LoVo (cell line): ENCODE results near the gene PLD1.
"Not testable (repeated sequence)": the region's sequence is repeated elsewhere in the genome, so short reads cannot be mapped to it uniquely, and the experiment has no call there.

Experiments used
- DNase-seq: peaks from one replicate; pipeline ENCODE4 v3.0.0-alpha.2; 2016; ENCODE audit warnings: low spot score

PLD1 gene

GRCh38 chr3:171770689-171771620, 39.3 kb downstream of the PLD1 start:
- DNase-seq, result peak; percentile 55

DNA sequence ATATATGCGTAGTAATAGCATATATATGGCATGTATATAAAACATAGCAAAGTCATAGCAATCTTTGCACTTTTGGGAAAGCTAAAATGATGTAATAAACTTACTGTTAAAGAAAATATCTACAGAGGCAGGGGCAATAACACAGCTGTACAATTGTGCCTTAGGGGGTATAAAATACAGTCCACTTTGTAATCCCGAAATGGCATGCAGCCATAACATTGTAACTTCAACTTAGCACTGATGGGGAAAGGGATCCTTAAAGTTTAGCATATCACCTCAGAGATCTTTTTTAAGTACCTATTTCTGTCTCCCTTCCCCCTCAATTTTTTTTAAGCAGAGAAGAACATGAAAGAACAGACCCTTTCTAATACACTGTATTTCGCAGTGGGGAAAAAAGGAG, 40.8 kb downstream of the PLD1 start:
- no peak for DNase-seq

GRCh38 chr3:171768986-171769385, 41.3 kb downstream of the PLD1 start:
- no peak for DNase-seq

GRCh38 chr3:171768281-171768900, 41.9 kb downstream of the PLD1 start:
- DNase-seq, result no peak

- DNase-seq, result no peak
These were observed 44.8 kb downstream of the PLD1 start for GRCh38 chr3:171765511-171765887.

DNA sequence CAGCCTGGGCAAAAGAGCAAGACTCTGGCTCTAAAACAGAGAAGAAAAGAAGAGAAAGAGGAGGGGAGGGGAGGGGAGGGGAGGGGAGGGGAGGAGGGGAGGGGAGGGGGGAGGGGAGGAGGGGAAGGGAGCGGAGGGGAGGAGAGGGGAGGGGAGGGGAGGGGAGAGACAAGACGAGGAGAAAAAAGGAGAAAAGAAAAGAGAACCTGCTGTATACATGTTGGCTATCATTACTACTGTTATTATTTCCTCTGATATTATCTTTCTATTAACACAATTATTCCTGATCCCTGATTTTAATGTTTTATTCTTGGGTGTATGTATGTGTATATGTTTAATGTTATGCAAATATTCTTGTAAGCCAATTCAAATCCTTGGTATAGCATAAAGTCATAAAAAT, 46.9 kb downstream of the PLD1 start:
- no peak for DNase-seq

GRCh38 chr3:171760477-171760876, 49.8 kb downstream of the PLD1 start:
- DNase-seq, result no peak

DNA sequence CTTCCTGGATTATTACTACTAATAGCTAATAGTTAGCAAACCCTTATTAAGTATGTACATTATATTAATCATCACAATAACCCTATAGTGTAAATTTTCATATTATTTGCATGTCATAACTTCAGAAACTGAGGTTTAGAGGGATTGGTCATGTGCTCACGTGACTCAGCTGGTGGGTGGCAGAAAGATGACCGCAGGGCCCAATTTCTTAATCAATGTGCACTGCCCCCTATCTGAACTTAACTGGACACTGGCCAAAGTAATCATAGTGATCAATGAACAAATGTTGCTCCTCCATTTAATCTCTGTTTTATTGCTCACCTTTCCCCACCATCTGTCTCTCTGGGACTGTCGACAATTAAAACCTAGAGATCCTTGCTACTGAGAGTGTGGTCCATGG, 52.2 kb downstream of the PLD1 start:
- no peak for DNase-seq

DNA sequence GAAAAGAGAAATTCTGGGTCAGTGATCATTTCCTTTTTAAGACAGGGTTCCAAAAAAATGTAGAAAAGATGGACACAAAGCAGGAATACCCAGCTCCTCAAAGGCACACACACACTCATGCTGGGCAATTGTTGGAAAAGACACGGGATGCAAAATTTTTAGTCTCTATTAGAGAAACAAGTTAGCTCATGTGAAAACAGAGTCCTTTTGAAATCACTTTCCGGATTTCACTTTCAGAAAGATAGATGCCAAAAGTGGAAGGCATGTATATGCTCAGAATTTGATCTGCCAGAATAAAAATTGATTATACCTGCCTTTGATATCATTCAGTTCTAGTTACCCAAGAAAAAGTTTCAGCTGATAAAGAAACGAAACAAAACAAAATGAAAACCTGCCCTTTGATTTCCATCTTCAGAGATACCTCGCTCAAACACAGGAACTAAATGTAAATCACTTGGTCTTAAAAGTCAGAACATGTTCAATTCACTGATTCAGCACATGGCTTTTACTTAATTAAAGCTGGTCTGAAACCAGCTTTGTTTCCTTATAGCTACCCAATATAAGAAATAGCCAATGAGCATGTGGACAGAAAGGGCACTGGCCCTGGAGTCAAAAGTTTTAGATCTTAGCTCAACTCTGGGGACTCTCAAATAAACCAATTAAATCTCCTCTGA, 52.8 kb downstream of the PLD1 start:
- DNase-seq, result no peak

GRCh38 chr3:171755656-171756055, 54.6 kb downstream of the PLD1 start:
- DNase-seq, result no peak

DNA sequence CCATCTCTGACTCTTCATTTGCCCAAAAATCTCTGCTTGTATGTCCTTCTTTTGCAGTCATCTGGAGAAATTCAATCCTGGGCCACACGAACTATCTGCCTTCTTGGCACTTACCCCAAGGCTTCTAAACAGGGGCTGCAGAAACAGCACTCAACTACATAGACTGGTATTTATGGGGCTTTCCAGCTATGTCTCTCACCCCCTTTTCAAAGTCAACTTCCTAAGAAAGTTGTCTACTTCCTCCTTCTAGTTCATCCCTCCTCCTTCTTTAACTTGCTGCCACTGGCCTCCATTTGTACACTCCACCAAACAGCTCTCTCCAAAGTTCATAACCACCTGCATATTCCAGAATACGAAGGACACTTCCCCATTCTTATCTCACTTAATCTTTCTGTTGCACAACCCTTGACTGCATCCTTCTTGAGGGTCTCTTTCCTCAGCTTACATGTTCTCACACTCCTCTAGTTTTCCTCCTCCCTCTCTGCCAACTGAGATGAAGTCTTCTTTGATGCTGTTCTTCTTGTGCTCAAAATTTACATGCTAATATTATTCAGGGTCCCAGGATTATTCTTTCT, 55.2 kb downstream of the PLD1 start:
- no peak for DNase-seq

DNA sequence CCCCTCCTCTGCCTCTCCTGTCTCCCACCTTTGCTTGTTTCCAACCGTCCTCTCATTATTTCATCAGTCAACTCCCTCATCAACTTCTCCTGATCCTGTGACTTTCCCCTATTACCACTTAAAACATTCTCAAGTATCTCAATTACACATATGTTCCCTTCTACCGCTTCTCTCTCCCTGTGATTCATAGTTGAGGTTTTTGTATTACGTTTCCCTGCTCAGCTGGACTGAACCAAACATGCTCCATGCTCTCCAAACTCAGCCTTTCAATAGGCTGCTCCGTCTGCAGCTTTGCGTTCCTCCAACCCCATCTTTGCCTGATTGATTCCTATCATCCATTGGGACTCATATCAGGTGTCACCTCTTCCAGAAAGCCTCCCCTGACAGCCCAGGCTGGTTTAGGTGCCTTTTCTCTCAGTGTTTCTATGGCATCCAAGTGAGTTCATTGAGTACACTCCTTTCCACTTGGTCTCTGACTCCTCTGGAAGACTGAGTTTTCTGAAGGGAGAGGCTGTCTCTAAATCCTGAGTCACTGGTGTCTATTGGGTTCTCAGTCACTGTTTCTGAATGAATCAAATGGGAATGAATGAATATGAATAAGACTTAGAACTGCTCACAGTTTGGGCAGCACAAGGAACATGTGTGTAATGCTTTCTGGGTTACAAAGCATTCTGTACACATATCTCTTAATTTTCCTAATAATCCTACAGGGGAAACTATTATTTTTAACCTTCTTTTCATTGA, 56.4 kb downstream of the PLD1 start:
- no peak for DNase-seq

DNA sequence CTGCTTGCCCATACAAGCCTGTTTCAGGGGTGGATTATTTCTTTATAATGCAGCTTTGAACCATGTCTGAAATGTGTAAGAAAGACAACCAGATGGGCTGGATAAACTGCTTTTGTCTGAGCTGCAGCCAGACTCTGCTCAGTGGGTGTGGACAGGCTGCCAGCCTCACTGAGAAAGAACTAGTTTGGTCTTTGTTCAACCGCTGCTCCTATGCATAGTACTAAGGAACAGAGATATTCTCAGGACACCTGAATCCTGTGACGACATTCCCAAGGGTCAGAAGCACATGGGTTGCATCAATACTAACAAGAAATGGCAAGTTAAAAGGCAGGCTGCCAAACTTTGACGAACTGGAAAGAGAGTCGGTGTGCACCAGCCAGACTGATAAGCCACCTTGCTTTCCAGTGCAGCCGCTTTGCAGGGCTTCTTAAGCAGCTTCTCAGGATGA, 57.2 kb downstream of the PLD1 start:
- DNase-seq, result no peak

DNA sequence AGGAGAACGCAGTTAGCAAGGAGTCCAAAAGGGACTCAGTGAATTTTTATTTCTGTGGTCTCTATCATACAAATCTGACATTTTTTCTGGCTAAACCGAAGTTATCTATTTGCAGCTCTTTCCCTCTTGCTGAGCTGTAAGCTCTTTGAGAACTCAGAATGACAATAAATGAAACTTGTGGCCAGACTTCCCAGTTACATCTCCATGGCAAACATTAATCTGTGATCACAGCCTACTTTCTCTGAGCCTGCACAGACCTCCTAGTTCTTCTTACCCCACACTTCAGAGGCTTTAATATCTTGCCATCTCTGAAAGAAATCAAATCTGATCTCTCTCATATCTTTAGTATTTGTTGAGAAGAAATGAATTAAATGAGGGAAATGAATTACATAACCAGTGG, 58.0 kb downstream of the PLD1 start:
- no peak for DNase-seq

DNA sequence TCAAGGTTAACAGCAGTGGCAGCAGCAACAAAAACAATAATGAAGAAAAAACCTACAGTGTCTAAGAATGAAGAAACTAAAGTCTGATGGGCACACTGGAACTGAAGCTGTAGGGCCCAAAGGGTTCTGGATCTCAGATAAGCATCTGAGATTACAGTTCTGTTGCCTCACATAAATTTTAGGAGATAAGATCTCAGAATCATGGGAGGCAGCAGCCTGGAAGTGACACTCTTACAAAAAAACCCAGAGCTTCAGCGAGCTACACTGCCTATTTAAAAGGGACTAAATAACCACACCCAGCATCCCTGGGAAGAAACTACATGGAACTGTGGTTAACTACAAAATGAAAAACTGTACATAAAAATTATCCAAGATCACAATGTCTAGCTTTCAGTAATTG, 61.2 kb downstream of the PLD1 start:
- no peak for DNase-seq

GRCh38 chr3:171748064-171748924, 62.0 kb downstream of the PLD1 start:
- no peak for DNase-seq

- no peak for DNase-seq
These were observed 62.9 kb downstream of the PLD1 start for GRCh38 chr3:171747223-171747920.

- not testable (repeated sequence) for DNase-seq
These were observed 63.7 kb downstream of the PLD1 start for GRCh38 chr3:171746320-171747222.
